Suprapubic skin (tissue), 4 donors: ENCODE measurements around the gene TEK. TPM values are rescaled to one million over a fixed set of nuclear protein-coding genes. Genes with fewer than 3 reads are reported as not detected.

Experiments used
- DNase-seq, 2 donors: peaks; one replicate each; pipeline ENCODE4 v3.0.0-alpha.2; 2019; ENCODE audit warnings: low spot score in 2 of 2
- H3K27ac ChIP-seq: fragments of 200-600 bp; sonication (generic); one replicate; pipeline ENCODE4 v1.5.1; 2019
- H3K27me3 ChIP-seq: fragments of 200-600 bp; sonication (generic); one replicate; pipeline ENCODE4 v1.5.1; 2019
- H3K36me3 ChIP-seq: fragments of 200-600 bp; sonication (generic); one replicate; pipeline ENCODE4 v1.5.1; 2019
- H3K4me1 ChIP-seq: fragments of 200-600 bp; sonication (generic); one replicate; pipeline ENCODE4 v1.5.1; 2019
- H3K4me3 ChIP-seq: fragments of 200-600 bp; sonication (generic); one replicate; pipeline ENCODE4 v1.5.1; 2019; ENCODE audit warnings: mild to moderate bottlenecking
- H3K9me3 ChIP-seq: fragments of 200-600 bp; sonication (generic); one replicate; pipeline ENCODE4 v1.5.1; 2019
- CTCF ChIP-seq, 2 donors: fragments of 200-600 bp in 1 of 2; fragments of 450-650 bp in 1 of 2; sonication (generic) in 1 of 2; IDR thresholded peaks; one replicate each; pipeline ENCODE4 v1.5.1; 2016 to 2019; ENCODE audit warnings: antibody characterized with exemption in 2 of 2, mild to moderate bottlenecking in 1 of 2, moderate library complexity in 1 of 2
- EP300 ChIP-seq: sonication (generic); formaldehyde crosslinking; IDR thresholded peaks from one replicate; pipeline ENCODE4 v1.6.1; 2017; ENCODE audit warnings: antibody characterized with exemption
- POLR2A ChIP-seq, 2 donors: fragments of 450-650 bp; IDR thresholded peaks; one replicate each; pipeline ENCODE4 v1.6.1; 2017; ENCODE audit warnings: antibody characterized with exemption in 2 of 2, mild to moderate bottlenecking in 2 of 2, moderate library complexity in 2 of 2
- POLR2AphosphoS5 ChIP-seq, 3 donors: sonication (generic); formaldehyde crosslinking; IDR thresholded peaks; one replicate each; pipeline ENCODE4 v1.6.1; 2017; ENCODE audit warnings: antibody characterized with exemption in 3 of 3
- WGBS: methylation state at CpG from one replicate; pipeline ENCODE4 v1.1.5; 2018; 5-methylcytosine and 5-hydroxymethylcytosine counted together
- total RNA-seq, 4 donors: library from RNA; depleted of rRNA; stranded (reverse); fragments of >200 nt; gene quantifications; one replicate each; pipeline ENCODE4 v1.1.0, GENCODE V29; 2016

The TEK gene
- total RNA-seq, 4 donors from 2014 or later: 2.0 to 7.1 (median 5.2) TPM

DNA sequence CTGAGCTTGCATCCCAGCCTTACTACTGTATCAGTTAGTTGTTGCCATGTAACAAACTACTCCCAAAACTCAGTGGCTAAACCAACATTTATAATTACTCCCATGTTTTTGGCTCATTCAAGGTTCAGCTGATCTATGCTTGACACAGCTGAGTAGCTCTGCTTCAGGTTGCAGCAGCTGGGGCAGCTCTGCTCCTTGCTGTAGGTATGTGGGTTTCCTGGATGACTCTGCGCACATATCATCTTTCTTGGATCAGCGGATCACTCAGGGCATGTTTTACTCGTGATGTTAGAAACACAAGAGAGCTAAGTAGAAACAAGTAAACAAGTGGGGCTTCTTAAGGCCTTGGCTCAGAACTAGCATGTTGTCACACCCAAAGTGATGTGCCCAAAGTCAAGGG lies 15.1 kb downstream of the TEK start:
- DNase-seq: no peak
- WGBS: 76% methylated on average over 3 of the region's 3 CpGs
- H3K4me1 ChIP-seq: peaks cover 30% of the 10 kb centered on the region

GRCh38 chr9:27125030-27125429 lies 16.0 kb downstream of the TEK start:
- peaks cover 30% of the 10 kb centered on the region for H3K4me1 ChIP-seq
- TF ChIP-seq CTCF (IDR thresholded peaks at IDR 0.05): no peak
- 19% methylated on average over 4 of the region's 4 CpGs for WGBS
- H3K9me3 ChIP-seq: no peaks in the 10 kb centered on the region
- H3K27me3 ChIP-seq: no peaks in the 10 kb centered on the region
- peak in 1 of 2 donors; percentile 66 for DNase-seq
- no peak overlapping the region for H3K4me3 ChIP-seq
- H3K27ac ChIP-seq: peak overlapping the region; percentile 39
- no peaks in the 10 kb centered on the region for H3K36me3 ChIP-seq

More for the DNA sequence above, 15.1 kb downstream of the TEK start:
- TF ChIP-seq CTCF (IDR thresholded peaks at IDR 0.05): no peak
- no peak for TF ChIP-seq POLR2A (IDR thresholded peaks at IDR 0.05)
- TF ChIP-seq EP300: no peak
- TF ChIP-seq POLR2AphosphoS5 (IDR thresholded peaks at IDR 0.05): no peak
- Histone ChIP-seq H3K36me3 (no peaks in the 10 kb centered on the region), H3K27ac (no peak overlapping the region), H3K4me3 (no peak overlapping the region), H3K27me3 (no peaks in the 10 kb centered on the region), H3K9me3 (no peaks in the 10 kb centered on the region)

GRCh38 chr9:27125936-27126335 lies 16.9 kb downstream of the TEK start:
- Histone ChIP-seq H3K27me3 (no peaks in the 10 kb centered on the region), H3K9me3 (no peaks in the 10 kb centered on the region), H3K27ac (no peak overlapping the region), H3K4me1 (peaks cover 30% of the 10 kb centered on the region), H3K4me3 (no peak overlapping the region), H3K36me3 (no peaks in the 10 kb centered on the region)
- 72% methylated on average over 5 of the region's 5 CpGs for WGBS
- no peak for DNase-seq
- no peak for TF ChIP-seq POLR2AphosphoS5 (IDR thresholded peaks at IDR 0.05)
- no peak for TF ChIP-seq POLR2A (IDR thresholded peaks at IDR 0.05)
- TF ChIP-seq CTCF (IDR thresholded peaks at IDR 0.05): no peak
- no peak for TF ChIP-seq EP300

- whole genome bisulfite sequencing: 15% methylated on average over 2 of the region's 2 CpGs
- no peaks in the 10 kb centered on the region for H3K9me3 ChIP-seq
- H3K4me1 ChIP-seq: peaks cover 30% of the 10 kb centered on the region
- TF ChIP-seq CTCF (IDR thresholded peaks at IDR 0.05): no peak
- TF ChIP-seq EP300: no peak
- no peak overlapping the region for H3K4me3 ChIP-seq
- no peak overlapping the region for H3K27ac ChIP-seq
- DNase-seq: no peak
- no peaks in the 10 kb centered on the region for H3K27me3 ChIP-seq
- H3K36me3 ChIP-seq: no peaks in the 10 kb centered on the region
These were observed 17.6 kb downstream of the TEK start for GRCh38 chr9:27126670-27127069.

- TF ChIP-seq EP300 (no peak), POLR2A (IDR thresholded peaks at IDR 0.05) (no peak), CTCF (IDR thresholded peaks at IDR 0.05) (no peak), POLR2AphosphoS5 (IDR thresholded peaks at IDR 0.05) (no peak)
- H3K4me3 ChIP-seq: no peak overlapping the region
- no peaks in the 10 kb centered on the region for H3K9me3 ChIP-seq
- no peak overlapping the region for H3K27ac ChIP-seq
- H3K27me3 ChIP-seq: no peaks in the 10 kb centered on the region
- H3K4me1 ChIP-seq: peaks cover 27% of the 10 kb centered on the region
- no peak for DNase-seq
- WGBS: 68% methylated on average over 1 of the region's 1 CpG
- H3K36me3 ChIP-seq: no peaks in the 10 kb centered on the region
These were observed 20.2 kb downstream of the TEK start for GRCh38 chr9:27129221-27129620.
